OCI-LY7 (cell line): ENCODE measurements around the gene PAX2. TPM values are rescaled to one million over a fixed set of nuclear protein-coding genes. Genes with fewer than 3 reads are reported as not detected.

Experiments
- BruUV-seq: library from RNA; stranded (reverse); fragments of 400-500 nt; replicated peaks from 2 replicates; lab custom pipeline; 2021; lab: Mats Ljungman, UMichigan
- CTCF ChIA-PET: fragments of 300-600 bp; sonication (Branson Sonifier 250); formaldehyde crosslinking; loops from one replicate; lab custom pipeline; 2022; ENCODE audit warnings: antibody characterized with exemption; ENCODE audit not compliant: unreplicated experiment; lab: Charles Lee
- POLR2A ChIA-PET: fragments of 300-600 bp; sonication (Branson Sonifier 250); formaldehyde crosslinking; loops from one replicate; lab custom pipeline; 2022; ENCODE audit warnings: antibody characterized with exemption; lab: Charles Lee
- DNase-seq: peaks from one replicate; pipeline ENCODE4 v3.0.0-alpha.2; 2015; ENCODE audit warnings: low spot score
- H2AFZ ChIP-seq: fragments of 200-600 bp; sonication (generic), shearing (Covaris generic); 2 replicates; pipeline ENCODE4 v1.6.1; 2014; ENCODE audit warnings: mild to moderate bottlenecking, antibody characterized with exemption, low read length, moderate library complexity
- H3K27ac ChIP-seq: fragments of 200-600 bp; sonication (generic); 2 replicates; pipeline ENCODE4 v1.5.1; 2014; ENCODE audit warnings: mixed run types, low read depth, mild to moderate bottlenecking, moderate library complexity, low read length, inconsistent platforms; ENCODE audit not compliant: poor library complexity, severe bottlenecking
- H3K36me3 ChIP-seq: fragments of 200-600 bp; sonication (generic); 2 replicates; pipeline ENCODE4 v1.6.1; 2014; ENCODE audit warnings: mild to moderate bottlenecking, antibody characterized with exemption, low read length, moderate library complexity, mixed read lengths; ENCODE audit not compliant: insufficient read depth
- H3K4me1 ChIP-seq: fragments of 200-600 bp; sonication (generic); 2 replicates; pipeline ENCODE4 v1.5.1; 2014; ENCODE audit warnings: mild to moderate bottlenecking, low read length; ENCODE audit not compliant: insufficient read depth, poor library complexity, severe bottlenecking
- H3K4me2 ChIP-seq: fragments of 200-600 bp; sonication (generic); 2 replicates; pipeline ENCODE4 v1.6.1; 2014; ENCODE audit warnings: mild to moderate bottlenecking, low read length
- H3K4me3 ChIP-seq: fragments of 200-600 bp; sonication (generic); 2 replicates; pipeline ENCODE4 v1.5.1; 2014; ENCODE audit warnings: mild to moderate bottlenecking, low read depth, low read length; ENCODE audit not compliant: poor library complexity, severe bottlenecking
- H3K79me2 ChIP-seq: fragments of 200-600 bp; sonication (generic); 2 replicates; pipeline ENCODE4 v1.6.1; 2016; ENCODE audit warnings: low read depth, mild to moderate bottlenecking, low read length, moderate library complexity, mixed read lengths; ENCODE audit not compliant: insufficient read depth
- H3K9me2 ChIP-seq: fragments of 200-600 bp; sonication (generic); 2 replicates; pipeline ENCODE4 v1.6.1; 2016; ENCODE audit warnings: mild to moderate bottlenecking, low read length, mixed read lengths; ENCODE audit not compliant: insufficient read depth
- H3K9me3 ChIP-seq: fragments of 200-600 bp; sonication (generic); 2 replicates; pipeline ENCODE4 v1.6.1; 2014; ENCODE audit warnings: mild to moderate bottlenecking, mixed run types, low read length, mixed read lengths
- H4K20me1 ChIP-seq: fragments of 200-600 bp; sonication (generic); 2 replicates; pipeline ENCODE4 v1.6.1; 2014; ENCODE audit warnings: mild to moderate bottlenecking, antibody characterized with exemption, low read length, moderate library complexity, mixed read lengths; ENCODE audit not compliant: insufficient read depth
- EZH2phosphoT487 ChIP-seq: fragments of 200-600 bp; sonication (generic); IDR thresholded peaks from 2 replicates; pipeline ENCODE4 v1.6.1; 2018; ENCODE audit warnings: low read depth, borderline replicate concordance, mild to moderate bottlenecking, mixed run types, antibody characterized with exemption, low read length, moderate library complexity, mixed read lengths
- intact Hi-C: fragments of 100-400 bp; cut with micrococcal nuclease; formaldehyde crosslinking; loops from one replicate; pipeline ENCODE4 v1.10.0; 2022; ENCODE audit not compliant: unreplicated experiment
- total RNA-seq, 2 experiments: library from RNA; depleted of rRNA in 1 of 2; stranded (reverse); fragments of >200 nt in 1 of 2; shearing (Covaris generic) in 1 of 2; gene quantifications; 2 replicates each; pipeline ENCODE4 v1.2.3, GENCODE V29; 2014 to 2022
- TF ChIP-seq, protein P1 (sequence below): fragments of 200-600 bp; sonication (generic); conservative IDR thresholded peaks from 2 replicates; pipeline ENCODE4 v1.5.1; 2014; ENCODE audit warnings: mild to moderate bottlenecking, antibody characterized with exemption, low read length, moderate library complexity, mixed read lengths

The PAX2 gene
- total RNA-seq, 2 experiments from 2014 or later: not detected

DNA sequence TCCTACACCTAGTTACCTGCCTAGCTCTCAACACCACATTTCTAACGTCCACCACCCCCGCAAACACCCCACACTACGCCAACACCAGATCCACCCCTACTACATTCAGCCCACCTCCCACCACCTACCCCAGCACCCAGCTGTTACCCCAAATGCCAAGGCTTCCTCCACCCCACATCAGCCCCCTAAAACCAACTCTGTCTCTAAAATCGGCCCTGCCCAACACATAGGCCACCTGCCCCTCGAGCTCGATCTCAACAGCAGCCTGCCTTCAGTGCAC, 114.0 kb downstream of the PAX2 start:
- Histone ChIP-seq H3K79me2 (no peaks in the 10 kb centered on the region), H3K4me3 (no peak overlapping the region), H3K9me3 (no peaks in the 10 kb centered on the region), H3K36me3 (no peaks in the 10 kb centered on the region), H2AFZ (no peak overlapping the region), H3K4me2 (no peak overlapping the region), H4K20me1 (no peaks in the 10 kb centered on the region), H3K9me2 (no peaks in the 10 kb centered on the region), H3K27ac (no peak overlapping the region), H3K4me1 (no peaks in the 10 kb centered on the region)
- DNase-seq: no peak
- POLR2A ChIA-PET: no interaction called here
- CTCF ChIA-PET: no interaction called here
- no peak for TF ChIP-seq EZH2phosphoT487
- TF ChIP-seq, protein P1, sequence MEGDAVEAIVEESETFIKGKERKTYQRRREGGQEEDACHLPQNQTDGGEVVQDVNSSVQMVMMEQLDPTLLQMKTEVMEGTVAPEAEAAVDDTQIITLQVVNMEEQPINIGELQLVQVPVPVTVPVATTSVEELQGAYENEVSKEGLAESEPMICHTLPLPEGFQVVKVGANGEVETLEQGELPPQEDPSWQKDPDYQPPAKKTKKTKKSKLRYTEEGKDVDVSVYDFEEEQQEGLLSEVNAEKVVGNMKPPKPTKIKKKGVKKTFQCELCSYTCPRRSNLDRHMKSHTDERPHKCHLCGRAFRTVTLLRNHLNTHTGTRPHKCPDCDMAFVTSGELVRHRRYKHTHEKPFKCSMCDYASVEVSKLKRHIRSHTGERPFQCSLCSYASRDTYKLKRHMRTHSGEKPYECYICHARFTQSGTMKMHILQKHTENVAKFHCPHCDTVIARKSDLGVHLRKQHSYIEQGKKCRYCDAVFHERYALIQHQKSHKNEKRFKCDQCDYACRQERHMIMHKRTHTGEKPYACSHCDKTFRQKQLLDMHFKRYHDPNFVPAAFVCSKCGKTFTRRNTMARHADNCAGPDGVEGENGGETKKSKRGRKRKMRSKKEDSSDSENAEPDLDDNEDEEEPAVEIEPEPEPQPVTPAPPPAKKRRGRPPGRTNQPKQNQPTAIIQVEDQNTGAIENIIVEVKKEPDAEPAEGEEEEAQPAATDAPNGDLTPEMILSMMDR: no peak
- intact Hi-C loops: no loop called here
- BruUV-seq: no TSS peak

DNA sequence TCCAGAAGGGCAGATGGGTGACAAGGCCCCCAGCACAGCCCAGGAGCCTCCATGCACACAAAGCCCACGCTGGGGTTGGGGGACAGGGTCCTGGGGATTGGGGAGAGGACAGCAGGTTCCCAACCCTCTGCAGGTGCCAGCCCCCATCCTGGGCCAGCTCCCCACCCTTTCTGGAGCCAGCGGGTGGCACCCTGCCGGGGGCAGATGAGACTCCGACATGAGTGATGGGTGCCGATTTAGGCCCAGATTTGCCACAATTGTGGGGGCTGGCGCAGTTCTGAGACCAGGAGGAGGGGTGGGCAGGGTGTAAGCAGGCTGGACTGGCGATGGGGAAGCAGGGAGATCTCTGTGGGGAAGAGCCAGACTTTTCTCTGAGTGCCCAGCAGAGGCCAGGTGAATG, 118.1 kb downstream of the PAX2 start:
- ChIA-PET POLR2A (no interaction called here), CTCF (no interaction called here)
- Histone ChIP-seq H2AFZ (no peak overlapping the region), H3K79me2 (no peaks in the 10 kb centered on the region), H3K4me3 (no peak overlapping the region), H4K20me1 (no peaks in the 10 kb centered on the region), H3K9me2 (no peaks in the 10 kb centered on the region), H3K4me1 (no peaks in the 10 kb centered on the region), H3K9me3 (no peaks in the 10 kb centered on the region), H3K27ac (no peak overlapping the region), H3K4me2 (no peak overlapping the region), H3K36me3 (no peaks in the 10 kb centered on the region)
- no peak for TF ChIP-seq EZH2phosphoT487
- intact Hi-C loops: no loop called here
- DNase-seq: no peak
- BruUV-seq: no TSS peak

DNA sequence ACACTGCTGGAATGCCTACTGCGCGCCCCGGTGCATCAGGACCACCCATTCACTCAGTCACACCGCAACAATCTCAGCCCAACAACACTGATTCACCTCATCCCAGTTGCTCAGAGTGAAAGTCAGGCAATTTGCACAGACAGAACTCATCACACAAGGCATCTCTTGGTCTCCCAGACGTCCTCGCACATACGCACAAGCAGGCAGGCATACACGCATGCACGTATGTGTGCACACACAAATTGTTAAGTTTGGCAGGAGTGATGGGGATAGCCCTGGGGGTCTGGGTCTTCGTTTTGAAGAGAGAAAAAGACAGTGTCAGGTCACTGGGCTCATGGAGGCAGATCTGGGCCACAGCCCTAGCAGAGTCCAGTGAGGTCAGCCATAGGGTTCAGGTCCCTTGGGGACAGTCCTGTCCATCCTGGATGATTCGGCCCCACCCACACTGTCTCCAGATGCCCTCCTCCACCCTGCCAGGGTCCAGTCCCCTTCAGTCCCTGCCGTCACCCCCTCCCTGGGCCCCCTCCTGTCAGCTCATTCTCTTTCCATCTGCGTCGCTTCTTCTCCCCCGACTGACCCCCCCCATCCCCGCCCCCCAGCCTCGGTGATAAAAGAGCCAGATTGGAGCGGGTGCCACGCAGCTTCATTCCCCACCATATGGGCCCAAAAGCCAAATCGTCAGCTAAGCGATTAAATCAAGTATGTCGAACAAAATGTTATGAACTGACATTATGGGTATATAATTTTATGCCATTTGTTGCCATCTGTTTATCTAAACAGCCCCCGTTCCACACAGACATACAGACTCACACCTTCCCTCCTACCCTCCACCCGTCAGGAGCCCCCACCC, 118.9 kb downstream of the PAX2 start:
- H3K9me3 ChIP-seq: no peaks in the 10 kb centered on the region
- H3K4me1 ChIP-seq: no peaks in the 10 kb centered on the region
- no peak overlapping the region for H3K4me3 ChIP-seq
- H3K9me2 ChIP-seq: no peaks in the 10 kb centered on the region
- H3K36me3 ChIP-seq: no peaks in the 10 kb centered on the region
- POLR2A ChIA-PET: no interaction called here
- no peak overlapping the region for H3K27ac ChIP-seq
- H3K4me2 ChIP-seq: no peak overlapping the region
- BruUV-seq: no TSS peak
- no peaks in the 10 kb centered on the region for H3K79me2 ChIP-seq
- H2AFZ ChIP-seq: no peak overlapping the region
- no peak for DNase-seq
- TF ChIP-seq, protein P1: no peak
- no peak for TF ChIP-seq EZH2phosphoT487
- H4K20me1 ChIP-seq: no peaks in the 10 kb centered on the region
- intact Hi-C loops: no loop called here
- CTCF ChIA-PET: no interaction called here
